Endothelial cell (in vitro differentiated cells): ENCODE measurements around the gene TRIM63. TPM values are rescaled to one million over a fixed set of nuclear protein-coding genes. Genes with fewer than 3 reads are reported as not detected.

Experiments
- DNase-seq: peaks from one replicate; pipeline ENCODE4 v3.0.0; 2021; ENCODE audit warnings: low spot score
- H3K27ac Mint-ChIP-seq: one replicate; pipeline ENCODE4 v1.8.0; 2021; ENCODE audit warnings: mixed read lengths, inconsistent platforms; ENCODE audit not compliant: unreplicated experiment
- H3K27me3 Mint-ChIP-seq: one replicate; pipeline ENCODE4 v1.8.0; 2021; ENCODE audit warnings: mild to moderate bottlenecking, moderate library complexity, mixed read lengths, inconsistent platforms; ENCODE audit not compliant: unreplicated experiment
- H3K36me3 Mint-ChIP-seq: one replicate; pipeline ENCODE4 v1.8.0; 2021; ENCODE audit warnings: mild to moderate bottlenecking, low read depth, mixed read lengths, inconsistent platforms; ENCODE audit not compliant: unreplicated experiment
- H3K4me1 Mint-ChIP-seq: one replicate; pipeline ENCODE4 v1.8.0; 2021; ENCODE audit warnings: mild to moderate bottlenecking, mixed read lengths, inconsistent platforms; ENCODE audit not compliant: unreplicated experiment
- H3K4me3 Mint-ChIP-seq: one replicate; pipeline ENCODE4 v1.8.0; 2021; ENCODE audit warnings: mild to moderate bottlenecking, mixed read lengths, inconsistent platforms; ENCODE audit not compliant: unreplicated experiment
- H3K9me3 Mint-ChIP-seq: one replicate; pipeline ENCODE4 v1.8.0; 2021; ENCODE audit warnings: mixed read lengths, inconsistent platforms; ENCODE audit not compliant: unreplicated experiment
- CTCF ChIP-seq: fragments of 200-600 bp; sonication (generic); IDR thresholded peaks from one replicate; pipeline ENCODE4 v1.5.0; 2021; ENCODE audit warnings: antibody characterized with exemption; ENCODE audit not compliant: unreplicated experiment
- total RNA-seq: library from RNA; stranded (reverse); fragmentation: NEBNext Ultra II Directional; extraction: Animal tissue kit (Norgen Biotek cat#: 25700); gene quantifications from one replicate; pipeline ENCODE4 v1.2.1, GENCODE V29; 2021; ENCODE audit not compliant: unreplicated experiment

The TRIM63 gene
- total RNA-seq, 1 donor from 2014 or later, result not detected

- Mint-ChIP-seq H3K36me3 (no peaks in the 10 kb centered on the region), H3K4me3 (no peak overlapping the region), H3K4me1 (peaks cover under 1% of the 10 kb centered on the region), H3K27ac (no peak overlapping the region), H3K9me3 (no peaks in the 10 kb centered on the region), H3K27me3 (no peaks in the 10 kb centered on the region)
- no peak for TF ChIP-seq CTCF
- no peak for DNase-seq
These were observed 51.0 kb downstream of the TRIM63 start for GRCh38 chr1:26016258-26016952.

GRCh38 chr1:26015358-26015757 lies 52.1 kb downstream of the TRIM63 start:
- DNase-seq, result no peak
- Mint-ChIP-seq H3K4me3 (no peak overlapping the region), H3K9me3 (no peaks in the 10 kb centered on the region), H3K36me3 (no peaks in the 10 kb centered on the region), H3K27ac (no peak overlapping the region), H3K4me1 (no peaks in the 10 kb centered on the region), H3K27me3 (no peaks in the 10 kb centered on the region)
- TF ChIP-seq CTCF, result no peak

- Mint-ChIP-seq H3K4me1 (peaks cover under 1% of the 10 kb centered on the region), H3K4me3 (no peak overlapping the region), H3K27ac (no peak overlapping the region), H3K36me3 (no peaks in the 10 kb centered on the region), H3K9me3 (no peaks in the 10 kb centered on the region), H3K27me3 (no peaks in the 10 kb centered on the region)
- DNase-seq, result no peak
- TF ChIP-seq CTCF, result no peak
These were observed 53.3 kb downstream of the TRIM63 start for GRCh38 chr1:26014179-26014578.

- H3K4me3 Mint-ChIP-seq, result no peak overlapping the region
- no peaks in the 10 kb centered on the region for H3K27me3 Mint-ChIP-seq
- DNase-seq, result no peak
- no peak for TF ChIP-seq CTCF
- H3K27ac Mint-ChIP-seq, result no peak overlapping the region
- H3K36me3 Mint-ChIP-seq, result no peaks in the 10 kb centered on the region
- no peaks in the 10 kb centered on the region for H3K9me3 Mint-ChIP-seq
- H3K4me1 Mint-ChIP-seq, result peaks cover 4% of the 10 kb centered on the region
These were observed 54.6 kb downstream of the TRIM63 start for GRCh38 chr1:26012864-26013263.

GRCh38 chr1:26010825-26011224 lies 56.6 kb downstream of the TRIM63 start:
- no peak for TF ChIP-seq CTCF
- no peak overlapping the region for H3K4me3 Mint-ChIP-seq
- peaks cover 4% of the 10 kb centered on the region for H3K4me1 Mint-ChIP-seq
- H3K36me3 Mint-ChIP-seq, result no peaks in the 10 kb centered on the region
- no peak for DNase-seq
- peaks cover 2% of the 10 kb centered on the region for H3K27me3 Mint-ChIP-seq
- no peaks in the 10 kb centered on the region for H3K9me3 Mint-ChIP-seq
- H3K27ac Mint-ChIP-seq, result no peak overlapping the region
